ENCODE results near the gene PATZ1.

DNA sequence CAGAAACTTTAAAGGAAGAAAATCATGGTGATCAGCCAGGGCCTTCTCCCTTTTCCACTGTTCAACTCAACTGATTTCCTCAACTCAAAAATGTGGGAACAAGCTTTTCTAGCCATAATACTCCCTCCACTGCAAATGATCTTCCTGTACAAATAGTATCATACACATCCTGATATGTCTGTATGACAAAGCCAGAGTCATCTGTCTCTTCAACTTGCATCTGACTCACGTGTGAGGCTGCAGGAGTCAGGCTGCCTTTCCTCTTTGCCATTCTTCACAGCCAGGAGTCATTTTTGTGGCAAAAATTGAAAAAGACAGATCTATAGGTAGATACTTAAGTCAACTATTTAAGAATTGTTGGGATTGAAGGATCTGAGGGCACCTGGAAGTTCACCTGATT, 13.3 kb downstream of the PATZ1 start:
- TF ChIP-seq EZH2 (IDR thresholded peaks at IDR 0.05; ENCODE audit: low read depth, unreplicated experiment): no peak
- no peak for TF ChIP-seq CTCF (conservative IDR thresholded peaks at IDR 0.05; ENCODE audit: low read depth in 2 of 2)
- TF ChIP-seq POLR2AphosphoS5 (IDR thresholded peaks at IDR 0.05; ENCODE audit: low read depth): no peak
- TF ChIP-seq EZH2phosphoT487 (IDR thresholded peaks at IDR 0.05; ENCODE audit: unreplicated experiment): no peak
- TF ChIP-seq STAT1 (IDR thresholded peaks at IDR 0.05; ENCODE audit: unreplicated experiment): no peak
- TF ChIP-seq REST (IDR thresholded peaks at IDR 0.05; ENCODE audit: unreplicated experiment): no peak

Measured in GM23338 (cell line).